Dermis microvascular lymphatic vessel endothelial cell (primary cell): ENCODE measurements around the gene ALK. TPM values are rescaled to one million over a fixed set of nuclear protein-coding genes. Genes with fewer than 3 reads are reported as not detected.

ENCODE experiments used
- DNase-seq, 2 donors: peaks; one replicate each; pipeline versions ENCODE4 v3.0.0 to v3.0.0-alpha.2; 2010; ENCODE audit warnings: low read depth in 2 of 2
- total RNA-seq: library from RNA; depleted of rRNA; stranded (reverse); fragments of >200 nt; gene quantifications from 2 replicates; pipeline ENCODE4 v1.2.1, GENCODE V29; 2014

Gene ALK
- total RNA-seq, 1 donor from 2014 or later: not detected

GRCh38 chr2:29902356-29902755, 19.0 kb downstream of the ALK start:
- DNase-seq: no peak

GRCh38 chr2:29900971-29901633, 20.3 kb downstream of the ALK start:
- no peak for DNase-seq

- DNase-seq: no peak
Observed at GRCh38 chr2:29898999-29899398, 22.4 kb downstream of the ALK start.

- DNase-seq: no peak
Observed at GRCh38 chr2:29894822-29895614, 26.4 kb downstream of the ALK start.

- DNase-seq: no peak
Observed at GRCh38 chr2:29892585-29893259, 28.7 kb downstream of the ALK start.

- DNase-seq: no peak
Observed at GRCh38 chr2:29881089-29881730, 40.2 kb downstream of the ALK start.

GRCh38 chr2:29880084-29880483, 41.3 kb downstream of the ALK start:
- DNase-seq: no peak

GRCh38 chr2:29879456-29879855, 41.9 kb downstream of the ALK start:
- no peak for DNase-seq

GRCh38 chr2:29878898-29879297, 42.5 kb downstream of the ALK start:
- no peak for DNase-seq

- no peak for DNase-seq
Observed at GRCh38 chr2:29876374-29876773, 45.0 kb downstream of the ALK start.

- DNase-seq: no peak
Observed at GRCh38 chr2:29874745-29875144, 46.6 kb downstream of the ALK start.

- no peak for DNase-seq
Observed at GRCh38 chr2:29872870-29873269, 48.5 kb downstream of the ALK start.

- DNase-seq: no peak
Observed at GRCh38 chr2:29871541-29871940, 49.8 kb downstream of the ALK start.

- DNase-seq: no peak
Observed at GRCh38 chr2:29865512-29865911, 55.9 kb downstream of the ALK start.

- no peak for DNase-seq
Observed at GRCh38 chr2:29864988-29865387, 56.4 kb downstream of the ALK start.

- DNase-seq: no peak
Observed at GRCh38 chr2:29855924-29856639, 65.3 kb downstream of the ALK start.

GRCh38 chr2:29850794-29851193, 70.6 kb downstream of the ALK start:
- no peak for DNase-seq

GRCh38 chr2:29848566-29849310, 72.6 kb downstream of the ALK start:
- no peak for DNase-seq

- no peak for DNase-seq
Observed at GRCh38 chr2:29847886-29848285, 73.5 kb downstream of the ALK start.

- no peak for DNase-seq
Observed at GRCh38 chr2:29844713-29845326, 76.6 kb downstream of the ALK start.
